AG09309 (cell line): Measurements from ENCODE around the gene FUT9.

Experiments used
- DNase-seq: peaks from one replicate; pipeline ENCODE4 v3.0.0-alpha.2; 2010; ENCODE audit warnings: low read depth
- H3K4me3 ChIP-seq: 2 replicates; pipeline ENCODE4 v1.5.1; 2011; ENCODE audit warnings: mild to moderate bottlenecking, low read depth, low read length, moderate library complexity; ENCODE audit not compliant: control insufficient read depth
- CTCF ChIP-seq: IDR thresholded peaks from 2 replicates; pipeline ENCODE4 v1.5.1; 2011; ENCODE audit warnings: mild to moderate bottlenecking, low read depth, low read length, inconsistent platforms; ENCODE audit not compliant: insufficient read depth, control insufficient read depth; ENCODE audit errors: missing control alignments

Gene FUT9

GRCh38 chr6:96156425-96156824 lies 140.7 kb downstream of the FUT9 start:
- H3K4me3 ChIP-seq = no peak overlapping the region
- no peak for TF ChIP-seq CTCF
- DNase-seq = no peak

- DNase-seq = no peak
- no peak for TF ChIP-seq CTCF
- no peak overlapping the region for H3K4me3 ChIP-seq
Observed at GRCh38 chr6:96157018-96157565, 141.3 kb downstream of the FUT9 start.

- no peak overlapping the region for H3K4me3 ChIP-seq
- no peak for TF ChIP-seq CTCF
- no peak for DNase-seq
Observed at GRCh38 chr6:96162711-96163120, 146.9 kb downstream of the FUT9 start.

- no peak for TF ChIP-seq CTCF
- no peak overlapping the region for H3K4me3 ChIP-seq
- DNase-seq = no peak
Observed at GRCh38 chr6:96164802-96165201, 149.0 kb downstream of the FUT9 start.

GRCh38 chr6:96171112-96171511 lies 155.3 kb downstream of the FUT9 start:
- DNase-seq = no peak
- TF ChIP-seq CTCF = no peak
- H3K4me3 ChIP-seq = no peak overlapping the region

- DNase-seq = no peak
- TF ChIP-seq CTCF = no peak
- no peak overlapping the region for H3K4me3 ChIP-seq
Observed at GRCh38 chr6:96184798-96185197, 169.0 kb downstream of the FUT9 start.

- DNase-seq = no peak
- no peak overlapping the region for H3K4me3 ChIP-seq
- no peak for TF ChIP-seq CTCF
Observed at GRCh38 chr6:96186094-96186493, 170.3 kb downstream of the FUT9 start.
